SH-SY5Y (cell line): ENCODE data around the gene PLCG2.

ENCODE experiments used
- GATA2 ChIP-seq: IDR thresholded peaks from 2 replicates; pipeline ENCODE4 v1.6.1; 2011; ENCODE audit warnings: mild to moderate bottlenecking, low read depth, low read length
- GATA3 ChIP-seq: IDR thresholded peaks from 2 replicates; pipeline ENCODE4 v1.6.1; 2011; ENCODE audit warnings: low read depth, mild to moderate bottlenecking, low read length, moderate library complexity

GRCh38 chr16:81744385-81744784, 34.7 kb upstream of the PLCG2 start:
- TF ChIP-seq GATA3 (no peak), GATA2 (no peak)
